Adrenal gland (tissue), 12 donors: ENCODE data around the gene CEMIP2. TPM values are rescaled to one million over a fixed set of nuclear protein-coding genes. Genes with fewer than 3 reads are reported as not detected.

Experiments used
- DNase-seq, 7 donors: peaks; one replicate each; pipeline ENCODE4 v3.0.0-alpha.2; 2019 to 2020
- H3K27ac ChIP-seq, 5 donors: fragments of 200-600 bp; sonication (generic) in 4 of 5; 1 replicate in 3 of 5; 2 replicates in 2 of 5; pipeline versions ENCODE4 v1.5.1 to v1.8.0; 2016 to 2020; ENCODE audit warnings: mild to moderate bottlenecking in 1 of 5
- H3K27me3 ChIP-seq: fragments of 200-600 bp; 2 replicates; pipeline ENCODE4 v1.8.0; 2021
- H3K36me3 ChIP-seq, 2 donors: fragments of 200-600 bp; replicated peaks in 1 of 2; 1 replicate in 1 of 2; 2 replicates in 1 of 2; pipeline versions ENCODE4 v1.5.1 to v1.8.0; 2018 to 2022
- H3K4me1 ChIP-seq, 2 donors: fragments of 200-600 bp; replicated peaks in 1 of 2; 1 replicate in 1 of 2; 2 replicates in 1 of 2; pipeline versions ENCODE4 v1.5.1 to v1.8.0; 2018 to 2021
- H3K4me3 ChIP-seq, 4 donors: fragments of 200-600 bp; sonication (generic) in 3 of 4; one replicate each; pipeline ENCODE4 v1.5.1; 2016 to 2018
- H3K9me3 ChIP-seq, 3 donors: fragments of 200-600 bp; sonication (generic) in 1 of 3; replicated peaks in 1 of 3; 1 replicate in 2 of 3; 2 replicates in 1 of 3; pipeline versions ENCODE4 v1.5.1 to v1.8.0; 2016 to 2021
- CTCF ChIP-seq, 6 experiments: fragments of 450-650 bp in 4 of 6; fragments of 200-600 bp in 2 of 6; sonication (generic) in 1 of 6; IDR thresholded peaks; 1 replicate in 5 of 6; 2 replicates in 1 of 6; pipeline versions ENCODE4 v1.5.1 to v1.8.0; 2016 to 2021; ENCODE audit warnings: antibody characterized with exemption in 6 of 6, mild to moderate bottlenecking in 2 of 6, moderate library complexity in 1 of 6
- POLR2A ChIP-seq, 2 donors: fragments of 450-650 bp; IDR thresholded peaks; one replicate each; pipeline ENCODE4 v1.6.1; 2017; ENCODE audit warnings: antibody characterized with exemption in 2 of 2, mild to moderate bottlenecking in 2 of 2, moderate library complexity in 1 of 2
- WGBS, 4 donors: extraction: QIAGEN DNeasy Blood & Tissue Kit in 2 of 4; methylation state at CpG; one replicate each; pipeline versions ENCODE4 v1.1.5 to v1.1.7; 2013 to 2017; 5-methylcytosine and 5-hydroxymethylcytosine counted together
- intact Hi-C, 2 donors: fragments of 100-400 bp; cut with DNase I; formaldehyde crosslinking; loops; one replicate each; pipeline versions ENCODE4 v1.14.1 to v1.15.0; 2022 to 2023
- polyA plus RNA-seq, 3 donors: library from polyadenylated mRNA; stranded (reverse); fragments of 200-250 nt in 2 of 3; fragments of 350-450 nt in 1 of 3; fragmentation: Illumina TruSeq in 1 of 3; extraction: RNeasy Lipid Tissue Mini Kit (QIAGEN cat#74804) in 1 of 3; gene quantifications; one replicate each; pipeline ENCODE4 v1.2.3, GENCODE V29; 2013 to 2014
- total RNA-seq, 9 donors: library from RNA; depleted of rRNA in 4 of 9; stranded (reverse); fragments of >200 nt in 4 of 9; fragments of 120-200 nt in 1 of 9; fragmentation: NEBNext Ultra II Directional in 1 of 9; extraction: Animal tissue kit (Norgen Biotek cat#: 25700) in 1 of 9; gene quantifications; one replicate each; pipeline versions ENCODE4 v1.1.0 to v1.2.4, GENCODE V29; 2013 to 2023
- donor health status: healthy with polysubstance abuse.
- donor health status: Bipolar disorder and iron deficiency.
- donor health status: DM: yes; HTN: yes; CAD: no.
- donor health status: DM: no; HTN: no; CAD: no.
- donor health status: DM: no; HTN: no; CAD: no.
- donor health status: DM: yes; HTN: yes; CAD: no.

CEMIP2 gene
- total and polyA plus RNA-seq, 12 donors, result 6.8 to 84.6 (median 24.0) TPM

- no peak for TF ChIP-seq CTCF (IDR thresholded peaks at IDR 0.05)
- no peak for TF ChIP-seq POLR2A (IDR thresholded peaks at IDR 0.05)
- no peak overlapping the region for H3K4me3 ChIP-seq
- H3K4me1 ChIP-seq, result no peaks in the 10 kb centered on the region
- H3K27ac ChIP-seq, result no peak overlapping the region
- no peak for DNase-seq
- intact Hi-C loops, result no loop called here
- no peaks in the 10 kb centered on the region for H3K36me3 ChIP-seq
- no peaks in the 10 kb centered on the region for H3K27me3 ChIP-seq
- no peaks in the 10 kb centered on the region for H3K9me3 ChIP-seq
- 75 to 85% (median 80%) methylated on average over 7 of the region's 7 CpGs for WGBS, 4 donors
Observed at GRCh38 chr9:71795097-71795813, 26.9 kb upstream of the CEMIP2 start.

DNA sequence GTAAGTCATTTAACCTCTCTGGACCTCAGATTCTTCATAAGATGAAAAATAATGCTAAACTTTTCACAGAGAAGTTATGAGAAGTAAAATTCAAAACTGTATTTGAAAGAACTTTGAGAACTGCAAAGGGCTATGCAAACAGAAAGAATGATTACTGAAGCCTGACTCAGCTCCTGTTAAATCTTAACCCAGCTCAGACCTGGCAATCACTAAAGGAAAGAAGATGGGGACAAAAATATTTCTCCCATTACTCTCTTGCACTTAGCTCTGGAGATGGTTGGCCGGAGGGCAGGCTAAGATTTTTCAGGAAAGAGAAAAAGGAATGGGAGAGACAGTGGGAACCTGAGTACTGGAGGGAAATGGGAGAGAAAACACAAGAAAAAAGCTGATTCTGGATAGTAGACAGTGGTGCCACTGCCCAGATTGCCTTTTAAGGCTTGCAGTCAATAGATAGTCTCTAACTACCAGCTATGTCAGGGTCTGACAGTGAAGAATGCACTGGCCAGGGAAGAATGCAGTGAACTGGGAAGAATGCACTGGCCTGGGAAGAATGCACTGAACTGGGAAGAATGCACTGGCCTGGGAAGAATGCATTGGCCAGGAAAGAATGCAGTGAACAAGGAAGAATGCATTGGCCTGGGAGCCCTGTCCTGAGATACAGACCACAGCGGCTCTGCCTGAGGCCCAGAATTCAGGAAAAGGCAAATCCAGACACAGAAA, 25.2 kb upstream of the CEMIP2 start:
- Histone ChIP-seq H3K27me3 (no peaks in the 10 kb centered on the region), H3K27ac (no peak overlapping the region), H3K4me3 (no peak overlapping the region), H3K4me1 (no peaks in the 10 kb centered on the region), H3K9me3 (no peaks in the 10 kb centered on the region), H3K36me3 (no peaks in the 10 kb centered on the region)
- TF ChIP-seq POLR2A (IDR thresholded peaks at IDR 0.05), result no peak
- TF ChIP-seq CTCF (IDR thresholded peaks at IDR 0.05), result no peak
- WGBS, 4 donors, result 89 to 100% (median 97%) methylated on average over 2 of the region's 2 CpGs
- intact Hi-C loops, result no loop called here
- DNase-seq, result no peak

GRCh38 chr9:71791875-71792274, 23.6 kb upstream of the CEMIP2 start:
- Histone ChIP-seq H3K27me3 (no peaks in the 10 kb centered on the region), H3K9me3 (no peaks in the 10 kb centered on the region), H3K36me3 (no peaks in the 10 kb centered on the region), H3K4me3 (no peak overlapping the region), H3K27ac (no peak overlapping the region), H3K4me1 (no peaks in the 10 kb centered on the region)
- DNase-seq, result no peak
- WGBS, 4 donors, result 86 to 89% (median 88%) methylated on average over 4 of the region's 4 CpGs
- TF ChIP-seq CTCF (IDR thresholded peaks at IDR 0.05) (no peak), POLR2A (IDR thresholded peaks at IDR 0.05) (no peak)
- intact Hi-C loops, result no loop called here

GRCh38 chr9:71790296-71790695, 22.0 kb upstream of the CEMIP2 start:
- Histone ChIP-seq H3K4me1 (no peaks in the 10 kb centered on the region), H3K27me3 (no peaks in the 10 kb centered on the region), H3K4me3 (no peak overlapping the region), H3K36me3 (no peaks in the 10 kb centered on the region), H3K27ac (no peak overlapping the region), H3K9me3 (no peaks in the 10 kb centered on the region)
- DNase-seq, result no peak
- intact Hi-C loops, result no loop called here
- TF ChIP-seq POLR2A (IDR thresholded peaks at IDR 0.05), result no peak
- no peak for TF ChIP-seq CTCF (IDR thresholded peaks at IDR 0.05)
- WGBS, 4 donors, result 88 to 100% (median 93%) methylated on average over 1 of the region's 1 CpG
